Astrocyte (in vitro differentiated cells and primary cell): Measurements from ENCODE around the gene MYLK2. TPM values are rescaled to one million over a fixed set of nuclear protein-coding genes. Genes with fewer than 3 reads are reported as not detected.

Experiments used
- DNase-seq: peaks from one replicate; pipeline ENCODE4 v3.0.0-alpha.2; 2010; ENCODE audit warnings: low read depth
- FAIRE-seq: peaks from 2 replicates; lab custom pipeline; 2011; peaks lifted over from hg19 to GRCh38; lab: Jason Lieb, UNC
- H2AFZ ChIP-seq: 2 replicates; pipeline ENCODE4 v1.6.0; 2012; ENCODE audit warnings: low read depth, low read length, inconsistent platforms
- H3K27ac ChIP-seq: 2 replicates; pipeline ENCODE4 v1.5.1; 2011; ENCODE audit warnings: low read depth, low read length, inconsistent platforms
- H3K27me3 ChIP-seq: 2 replicates; pipeline ENCODE4 v1.6.0; 2011; ENCODE audit warnings: low read length, inconsistent platforms; ENCODE audit not compliant: insufficient read depth
- H3K36me3 ChIP-seq: 2 replicates; pipeline ENCODE4 v1.5.1; 2011; ENCODE audit warnings: low read length, inconsistent platforms; ENCODE audit not compliant: insufficient read depth
- H3K4me1 ChIP-seq: 2 replicates; pipeline ENCODE4 v1.5.1; 2011; ENCODE audit warnings: low read length, inconsistent platforms; ENCODE audit not compliant: insufficient read depth
- H3K4me2 ChIP-seq: 2 replicates; pipeline ENCODE4 v1.6.0; 2012; ENCODE audit warnings: low read length, inconsistent platforms
- H3K4me3 ChIP-seq: 2 replicates; pipeline ENCODE4 v1.5.1; 2011; ENCODE audit warnings: low read depth, mild to moderate bottlenecking, low read length, inconsistent platforms; ENCODE audit not compliant: insufficient read depth
- H3K79me2 ChIP-seq: 2 replicates; pipeline ENCODE4 v1.6.0; 2012; ENCODE audit warnings: mild to moderate bottlenecking, low read length, inconsistent platforms; ENCODE audit not compliant: insufficient read depth
- H3K9ac ChIP-seq: 2 replicates; pipeline ENCODE4 v1.6.0; 2012; ENCODE audit warnings: mild to moderate bottlenecking, low read length, inconsistent platforms
- H3K9me3 ChIP-seq: 2 replicates; pipeline ENCODE4 v1.5.1; 2012; ENCODE audit warnings: low read depth, mild to moderate bottlenecking, low read length, inconsistent platforms; ENCODE audit not compliant: insufficient read depth
- H4K20me1 ChIP-seq: 2 replicates; pipeline ENCODE4 v1.6.0; 2012; ENCODE audit warnings: low read length, inconsistent platforms; ENCODE audit not compliant: insufficient read depth
- H3K27ac Mint-ChIP-seq: one replicate; pipeline ENCODE4 v1.8.0; 2021; ENCODE audit warnings: mild to moderate bottlenecking, mixed read lengths; ENCODE audit not compliant: unreplicated experiment
- H3K27me3 Mint-ChIP-seq: one replicate; pipeline ENCODE4 v1.8.0; 2021; ENCODE audit warnings: low read depth, mixed read lengths; ENCODE audit not compliant: unreplicated experiment
- H3K36me3 Mint-ChIP-seq: one replicate; pipeline ENCODE4 v1.8.0; 2021; ENCODE audit warnings: low read depth, mixed read lengths; ENCODE audit not compliant: unreplicated experiment
- H3K4me1 Mint-ChIP-seq: one replicate; pipeline ENCODE4 v1.8.0; 2021; ENCODE audit warnings: low read depth, mixed read lengths; ENCODE audit not compliant: unreplicated experiment
- H3K4me3 Mint-ChIP-seq: one replicate; pipeline ENCODE4 v1.8.0; 2021; ENCODE audit warnings: mild to moderate bottlenecking, moderate library complexity, mixed read lengths; ENCODE audit not compliant: unreplicated experiment
- H3K9me3 Mint-ChIP-seq: one replicate; pipeline ENCODE4 v1.8.0; 2021; ENCODE audit warnings: mild to moderate bottlenecking, mixed read lengths; ENCODE audit not compliant: unreplicated experiment
- CTCF ChIP-seq: IDR thresholded peaks from 2 replicates; pipeline ENCODE4 v1.5.1; 2011; ENCODE audit warnings: low read depth, mild to moderate bottlenecking, inconsistent platforms, low read length, moderate library complexity; ENCODE audit not compliant: insufficient read depth
- EZH2 ChIP-seq: IDR thresholded peaks from 2 replicates; pipeline ENCODE4 v1.6.1; 2012; ENCODE audit warnings: mild to moderate bottlenecking, low read length, inconsistent platforms; ENCODE audit not compliant: insufficient read depth
- total RNA-seq: library from RNA; stranded (reverse); gene quantifications from 2 replicates; pipeline ENCODE4 v1.2.1, GENCODE V29; 2021

MYLK2 gene
- total RNA-seq, 1 donor from 2014 or later, result 2.1 TPM

- Histone ChIP-seq H3K9ac (peak overlapping the region; percentile 72), H2AFZ (no peak overlapping the region), H3K4me1 (peaks cover 79% of the 10 kb centered on the region), H3K27me3 (no peaks in the 10 kb centered on the region), H4K20me1 (no peaks in the 10 kb centered on the region), H3K36me3 (no peaks in the 10 kb centered on the region), H3K4me3 (no peak overlapping the region), H3K27ac (peak overlapping the region; percentile 85), H3K9me3 (no peaks in the 10 kb centered on the region), H3K4me2 (peak overlapping the region; percentile 84), H3K79me2 (peaks cover 14% of the 10 kb centered on the region)
- no peaks in the 10 kb centered on the region for H3K36me3 Mint-ChIP-seq
- H3K4me3 Mint-ChIP-seq, result no peak overlapping the region
- FAIRE-seq (no peak), DNase-seq (no peak)
- H3K27ac Mint-ChIP-seq, result peak overlapping the region; percentile 75
- no peaks in the 10 kb centered on the region for H3K27me3 Mint-ChIP-seq
- TF ChIP-seq EZH2 (no peak), CTCF (no peak)
- H3K4me1 Mint-ChIP-seq, result peaks cover 44% of the 10 kb centered on the region
- H3K9me3 Mint-ChIP-seq, result peaks cover 3% of the 10 kb centered on the region
Observed at GRCh38 chr20:31840906-31841816, 22.0 kb downstream of the MYLK2 start.

GRCh38 chr20:31841928-31842327 lies 22.8 kb downstream of the MYLK2 start:
- Histone ChIP-seq H3K27ac (peak overlapping the region; percentile 85), H4K20me1 (no peaks in the 10 kb centered on the region), H3K79me2 (peaks cover 14% of the 10 kb centered on the region), H3K4me3 (peak overlapping the region; percentile 40), H3K27me3 (no peaks in the 10 kb centered on the region), H2AFZ (no peak overlapping the region), H3K9ac (peak overlapping the region; percentile 72), H3K36me3 (no peaks in the 10 kb centered on the region), H3K9me3 (no peaks in the 10 kb centered on the region), H3K4me2 (peak overlapping the region; percentile 84), H3K4me1 (peaks cover 75% of the 10 kb centered on the region)
- Mint-ChIP-seq H3K36me3 (no peaks in the 10 kb centered on the region), H3K4me1 (peaks cover 38% of the 10 kb centered on the region), H3K27ac (peak overlapping the region; percentile 93), H3K4me3 (peak overlapping the region; percentile 20), H3K9me3 (peaks cover 3% of the 10 kb centered on the region), H3K27me3 (peaks cover 4% of the 10 kb centered on the region)
- TF ChIP-seq CTCF (no peak), EZH2 (no peak)
- FAIRE-seq (no peak), DNase-seq (peak; percentile 77)
